Measurements from ENCODE around the gene LMX1A. TPM values are rescaled to one million over a fixed set of nuclear protein-coding genes. Genes with fewer than 3 reads are reported as not detected.

The LMX1A gene
- total RNA-seq, 1 donor from 2014 or later, result not detected

- TF ChIP-seq POLR2AphosphoS5 (IDR thresholded peaks at IDR 0.05; ENCODE audit: insufficient read depth in 1 of 2, low read depth in 1 of 2) (no peak), CTCF (IDR thresholded peaks at IDR 0.05) (no peak), POLR2A (IDR thresholded peaks at IDR 0.05) (no peak)
- H3K36me3 ChIP-seq, result no peaks in the 10 kb centered on the region
- no peaks in the 10 kb centered on the region for H3K9me3 ChIP-seq
- H3K4me1 ChIP-seq, result no peaks in the 10 kb centered on the region
- no peak overlapping the region for H3K4me3 ChIP-seq
- no peaks in the 10 kb centered on the region for H3K27me3 ChIP-seq
- no peak overlapping the region for H3K27ac ChIP-seq
- intact Hi-C loops (cut with DNase I), result no loop called here
- no peak for DNase-seq (ENCODE audit: extremely low spot score in 2 of 2)
Observed at GRCh38 chr1:165342587-165342986, 13.9 kb downstream of the LMX1A start.

- intact Hi-C loops (cut with DNase I), result no loop called here
- H3K4me1 ChIP-seq, result no peaks in the 10 kb centered on the region
- H3K27ac ChIP-seq, result no peak overlapping the region
- no peaks in the 10 kb centered on the region for H3K9me3 ChIP-seq
- DNase-seq (ENCODE audit: extremely low spot score in 2 of 2), result no peak
- no peaks in the 10 kb centered on the region for H3K36me3 ChIP-seq
- no peak for TF ChIP-seq CTCF (IDR thresholded peaks at IDR 0.05)
- H3K27me3 ChIP-seq, result no peaks in the 10 kb centered on the region
- H3K4me3 ChIP-seq, result no peak overlapping the region
Observed at GRCh38 chr1:165342168-165342567, 14.3 kb downstream of the LMX1A start.

GRCh38 chr1:165339164-165339563 is 17.4 kb downstream of the LMX1A start:
- no peaks in the 10 kb centered on the region for H3K4me1 ChIP-seq
- TF ChIP-seq POLR2A (IDR thresholded peaks at IDR 0.05), result no peak
- TF ChIP-seq CTCF (IDR thresholded peaks at IDR 0.05), result no peak
- no peak for TF ChIP-seq POLR2AphosphoS5 (IDR thresholded peaks at IDR 0.05; ENCODE audit: insufficient read depth in 1 of 2, low read depth in 1 of 2)
- H3K36me3 ChIP-seq, result no peaks in the 10 kb centered on the region
- no peak for DNase-seq (ENCODE audit: extremely low spot score in 2 of 2)
- H3K4me3 ChIP-seq, result no peak overlapping the region
- H3K9me3 ChIP-seq, result no peaks in the 10 kb centered on the region
- no peaks in the 10 kb centered on the region for H3K27me3 ChIP-seq
- intact Hi-C loops (cut with DNase I), result no loop called here
- no peak overlapping the region for H3K27ac ChIP-seq

GRCh38 chr1:165330483-165330882 is 26.0 kb downstream of the LMX1A start:
- TF ChIP-seq CTCF (IDR thresholded peaks at IDR 0.05), result no peak
- TF ChIP-seq POLR2AphosphoS5 (IDR thresholded peaks at IDR 0.05; ENCODE audit: insufficient read depth in 1 of 2, low read depth in 1 of 2), result no peak
- no peak for TF ChIP-seq POLR2A (IDR thresholded peaks at IDR 0.05)
- no peaks in the 10 kb centered on the region for H3K27me3 ChIP-seq
- DNase-seq (ENCODE audit: extremely low spot score in 2 of 2), result no peak
- H3K4me1 ChIP-seq, result no peaks in the 10 kb centered on the region
- intact Hi-C loops (cut with DNase I), result no loop called here
- no peak overlapping the region for H3K4me3 ChIP-seq
- H3K9me3 ChIP-seq, result no peaks in the 10 kb centered on the region
- no peak overlapping the region for H3K27ac ChIP-seq
- H3K36me3 ChIP-seq, result no peaks in the 10 kb centered on the region

- H3K4me1 ChIP-seq, result no peaks in the 10 kb centered on the region
Observed at GRCh38 chr1:165329104-165329503, 27.4 kb downstream of the LMX1A start.

More at GRCh38 chr1:165329104-165329503, 27.4 kb downstream of the LMX1A start:
- no peaks in the 10 kb centered on the region for H3K27me3 ChIP-seq
- H3K27ac ChIP-seq, result no peak overlapping the region
- DNase-seq (ENCODE audit: extremely low spot score in 2 of 2), result no peak
- intact Hi-C loops (cut with DNase I), result no loop called here
- TF ChIP-seq CTCF (IDR thresholded peaks at IDR 0.05), result no peak
- TF ChIP-seq POLR2AphosphoS5 (IDR thresholded peaks at IDR 0.05; ENCODE audit: insufficient read depth in 1 of 2, low read depth in 1 of 2), result no peak
- TF ChIP-seq POLR2A (IDR thresholded peaks at IDR 0.05), result no peak
- H3K4me3 ChIP-seq, result no peak overlapping the region
- no peaks in the 10 kb centered on the region for H3K36me3 ChIP-seq
- H3K9me3 ChIP-seq, result no peaks in the 10 kb centered on the region
